H9 (cell line): ENCODE data around the gene TSPAN18. TPM values are rescaled to one million over a fixed set of nuclear protein-coding genes. Genes with fewer than 3 reads are reported as not detected.
A peak's percentile ranks its signal among the peaks of the same experiment; 100 is the strongest.

Experiments
- DNase-seq: peaks from one replicate; pipeline ENCODE4 v3.0.0-alpha.2; 2017
- H2AFZ ChIP-seq: one replicate; pipeline ENCODE4 v1.6.1; 2013; ENCODE audit warnings: mild to moderate bottlenecking, low read length, control low read depth, moderate library complexity
- H2AK5ac ChIP-seq: 2 replicates; pipeline ENCODE4 v1.6.1; 2013; ENCODE audit warnings: low read length, control low read depth, mixed read lengths; ENCODE audit not compliant: insufficient read length
- H2BK120ac ChIP-seq: one replicate; pipeline ENCODE4 v1.6.1; 2013; ENCODE audit warnings: low read depth, mild to moderate bottlenecking, low read length, control low read depth, inconsistent platforms; ENCODE audit not compliant: poor library complexity, severe bottlenecking
- H2BK12ac ChIP-seq: 2 replicates; pipeline ENCODE4 v1.6.1; 2013; ENCODE audit warnings: low read length, control low read depth, mixed read lengths, low read depth; ENCODE audit not compliant: insufficient read length
- H2BK15ac ChIP-seq: 2 replicates; pipeline ENCODE4 v1.6.1; 2013; ENCODE audit warnings: low read depth, low read length, control low read depth
- H2BK20ac ChIP-seq: one replicate; pipeline ENCODE4 v1.6.1; 2013; ENCODE audit warnings: low read depth, mild to moderate bottlenecking, low read length, control low read depth, inconsistent platforms; ENCODE audit not compliant: poor library complexity, severe bottlenecking
- H2BK5ac ChIP-seq: 2 replicates; pipeline ENCODE4 v1.6.1; 2013; ENCODE audit warnings: low read length, control low read depth, mixed read lengths; ENCODE audit not compliant: insufficient read length
- H3K14ac ChIP-seq: 2 replicates; pipeline ENCODE4 v1.6.1; 2013; ENCODE audit warnings: low read length, control low read depth; ENCODE audit not compliant: insufficient read depth
- H3K18ac ChIP-seq: 2 replicates; pipeline ENCODE4 v1.6.1; 2013; ENCODE audit warnings: low read depth, mild to moderate bottlenecking, mixed read lengths, low read length, control low read depth; ENCODE audit not compliant: insufficient read length
- H3K23ac ChIP-seq: 2 replicates; pipeline ENCODE4 v1.6.1; 2013; ENCODE audit warnings: low read length, control low read depth, mixed read lengths, low read depth; ENCODE audit not compliant: insufficient read length
- H3K23me2 ChIP-seq: 2 replicates; pipeline ENCODE4 v1.6.1; 2013; ENCODE audit warnings: low read depth, mild to moderate bottlenecking, mixed read lengths, low read length, control low read depth; ENCODE audit not compliant: insufficient read length, poor library complexity, severe bottlenecking
- H3K27ac ChIP-seq: 2 replicates; pipeline ENCODE4 v1.5.1; 2013; ENCODE audit warnings: low read length, control low read depth, mixed read lengths, low read depth; ENCODE audit not compliant: insufficient read length
- H3K27me3 ChIP-seq: 2 replicates; pipeline ENCODE4 v1.6.1; 2013; ENCODE audit warnings: low read length, control low read depth, inconsistent platforms; ENCODE audit not compliant: insufficient read depth
- H3K4ac ChIP-seq: 2 replicates; pipeline ENCODE4 v1.6.1; 2013; ENCODE audit warnings: low read depth, mild to moderate bottlenecking, control low read depth, inconsistent platforms, low read length, moderate library complexity
- H3K4me1 ChIP-seq: 2 replicates; pipeline ENCODE4 v1.6.1; 2013; ENCODE audit warnings: low read length, control low read depth, inconsistent platforms; ENCODE audit not compliant: insufficient read depth
- H3K4me2 ChIP-seq: 2 replicates; pipeline ENCODE4 v1.6.1; 2013; ENCODE audit warnings: low read length, control low read depth, mixed read lengths; ENCODE audit not compliant: insufficient read length, insufficient read depth
- H3K56ac ChIP-seq: 2 replicates; pipeline ENCODE4 v1.6.1; 2013; ENCODE audit warnings: low read depth, mild to moderate bottlenecking, mixed read lengths, low read length, control low read depth; ENCODE audit not compliant: insufficient read length
- H3K79me1 ChIP-seq: 2 replicates; pipeline ENCODE4 v1.6.1; 2013; ENCODE audit warnings: low read depth, mild to moderate bottlenecking, moderate library complexity, low read length, control low read depth, inconsistent platforms; ENCODE audit not compliant: insufficient read depth, poor library complexity, severe bottlenecking
- H3K79me2 ChIP-seq: 2 replicates; pipeline ENCODE4 v1.6.1; 2013; ENCODE audit warnings: low read length, control low read depth, inconsistent platforms; ENCODE audit not compliant: insufficient read depth
- H3K9ac ChIP-seq: 2 replicates; pipeline ENCODE4 v1.6.1; 2013; ENCODE audit warnings: low read length, control low read depth, mixed read lengths; ENCODE audit not compliant: insufficient read length; ENCODE audit errors: extremely low read depth
- H3K9me3 ChIP-seq: one replicate; pipeline ENCODE4 v1.6.1; 2013; ENCODE audit warnings: low read depth, low read length, inconsistent platforms; ENCODE audit not compliant: control insufficient read depth
- H3T11ph ChIP-seq: one replicate; pipeline ENCODE4 v1.6.1; 2013; ENCODE audit warnings: mild to moderate bottlenecking, low read length, control low read depth, inconsistent platforms
- H4K20me1 ChIP-seq: one replicate; pipeline ENCODE4 v1.6.1; 2013; ENCODE audit not compliant: control insufficient read depth, insufficient read length, insufficient read depth
- H4K5ac ChIP-seq: 2 replicates; pipeline ENCODE4 v1.6.1; 2013; ENCODE audit warnings: low read depth, mild to moderate bottlenecking, mixed read lengths, low read length, control low read depth; ENCODE audit not compliant: insufficient read length
- H4K8ac ChIP-seq: replicated peaks from 2 replicates; pipeline ENCODE4 v1.6.1; 2013; ENCODE audit warnings: low read length, control low read depth, mixed read lengths, low read depth; ENCODE audit not compliant: insufficient read length
- H4K91ac ChIP-seq: 2 replicates; pipeline ENCODE4 v1.6.1; 2013; ENCODE audit warnings: low read depth, mild to moderate bottlenecking, moderate library complexity, mixed read lengths, low read length, control low read depth; ENCODE audit not compliant: insufficient read length
- H3K27ac Mint-ChIP-seq, 3 experiments: 2 replicates in 2 of 3; 3 replicates in 1 of 3; pipeline ENCODE4 v1.8.0; 2020 to 2021; ENCODE audit warnings: mixed read lengths in 3 of 3, mild to moderate bottlenecking in 1 of 3, moderate library complexity in 1 of 3
- H3K27me3 Mint-ChIP-seq: 2 replicates; pipeline ENCODE4 v1.8.0; 2021; ENCODE audit warnings: low read depth, mild to moderate bottlenecking, moderate library complexity, mixed read lengths
- H3K36me3 Mint-ChIP-seq, 3 experiments: 2 replicates in 2 of 3; 3 replicates in 1 of 3; pipeline ENCODE4 v1.8.0; 2020 to 2021; ENCODE audit warnings: low read depth in 3 of 3, mixed read lengths in 3 of 3; ENCODE audit not compliant: insufficient read depth in 1 of 3
- H3K4me1 Mint-ChIP-seq, 2 experiments: 2 replicates each; pipeline ENCODE4 v1.8.0; 2020; ENCODE audit warnings: mixed read lengths in 2 of 2
- H3K4me3 Mint-ChIP-seq, 2 experiments: 2 replicates in 1 of 2; 3 replicates in 1 of 2; pipeline ENCODE4 v1.8.0; 2020 to 2021; ENCODE audit warnings: mild to moderate bottlenecking in 2 of 2, mixed read lengths in 2 of 2, moderate library complexity in 1 of 2
- H3K9me3 Mint-ChIP-seq, 2 experiments: 2 replicates in 1 of 2; 3 replicates in 1 of 2; pipeline ENCODE4 v1.8.0; 2020; ENCODE audit warnings: mild to moderate bottlenecking in 2 of 2, mixed read lengths in 2 of 2, moderate library complexity in 1 of 2
- CTCF ChIP-seq: fragments of 200-600 bp; sonication (generic); conservative IDR thresholded peaks from 3 replicates; pipeline ENCODE4 v1.8.0; 2021; ENCODE audit warnings: antibody characterized with exemption, mild to moderate bottlenecking
- WGBS: extraction: QIAGEN DNeasy Blood & Tissue Kit; methylation state at CpG from one replicate; pipeline ENCODE4 v1.1.7; 2013; ENCODE audit warnings: missing lambda C conversion rate, low lambda C conversion rate, mixed read lengths; ENCODE audit not compliant: insufficient read length; ENCODE audit errors: extremely low coverage; 5-methylcytosine and 5-hydroxymethylcytosine counted together
- total RNA-seq: library from RNA; stranded (reverse); gene quantifications from 2 replicates; pipeline ENCODE4 v1.2.1, GENCODE V29; 2021

TSPAN18 gene
- total RNA-seq, 1 experiment from 2014 or later = 25.3 TPM

DNA sequence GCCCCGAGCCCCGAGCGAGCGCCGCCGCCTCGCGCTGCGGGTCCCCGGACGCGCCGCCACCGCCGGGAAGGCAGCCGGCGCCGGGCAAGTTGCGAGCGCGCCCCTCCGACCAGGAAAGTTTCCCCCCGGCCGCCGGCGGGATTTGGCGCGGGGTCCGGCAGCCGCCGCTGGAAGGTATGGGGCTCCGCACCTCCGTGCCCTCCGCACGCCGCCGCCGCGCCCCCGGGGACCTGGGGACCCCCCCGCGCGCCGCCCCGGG lies 281 bp downstream of the TSPAN18 start:
- no peaks in the 10 kb centered on the region; a peak in 2 of 5 replicates for H3K9me3 Mint-ChIP-seq
- H3K18ac ChIP-seq = no peak overlapping the region
- H3K14ac ChIP-seq = no peak overlapping the region
- no peak overlapping the region for H2AK5ac ChIP-seq
- no peak overlapping the region for H2BK12ac ChIP-seq
- H3K4me1 ChIP-seq = peaks cover 6% of the 10 kb centered on the region; the same call in 1 of the 2 replicates
- H3K36me3 Mint-ChIP-seq = no peaks in the 10 kb centered on the region; a peak in 1 of 7 replicates
- no peaks in the 10 kb centered on the region for H3K79me2 ChIP-seq
- no peak overlapping the region for H2BK15ac ChIP-seq
- H3K4me2 ChIP-seq = peak overlapping the region; percentile 60
- no peak overlapping the region for H2BK120ac ChIP-seq
- H2BK5ac ChIP-seq = no peak overlapping the region
- no peak overlapping the region for H3K23ac ChIP-seq
- no CpG with 5 or more reads among the region's 45 CpGs for WGBS
- no peaks in the 10 kb centered on the region for H3K79me1 ChIP-seq
- no peak overlapping the region for H3K27ac ChIP-seq
- H3K56ac ChIP-seq = no peak overlapping the region
- no peak for DNase-seq
- no peak overlapping the region for H3K4ac ChIP-seq
- H3K27me3 ChIP-seq = peaks cover 32% of the 10 kb centered on the region
- no peak overlapping the region for H3K27ac Mint-ChIP-seq
- H4K20me1 ChIP-seq = no peaks in the 10 kb centered on the region
- peaks cover 76% of the 10 kb centered on the region for H3K27me3 Mint-ChIP-seq
- no peak overlapping the region for H4K5ac ChIP-seq
- no peak for TF ChIP-seq CTCF
- H3K9ac ChIP-seq = no peak overlapping the region
- peaks cover 18% of the 10 kb centered on the region for H3K23me2 ChIP-seq
- no peak overlapping the region for H4K91ac ChIP-seq
- no peak overlapping the region for H3T11ph ChIP-seq
- peaks cover 56 to 57% of the 10 kb centered on the region in 2 experiments for H3K4me1 Mint-ChIP-seq
- H3K9me3 ChIP-seq = no peaks in the 10 kb centered on the region
- H2BK20ac ChIP-seq = no peak overlapping the region
- H3K4me3 Mint-ChIP-seq = no peak overlapping the region
- no peak overlapping the region for H4K8ac ChIP-seq
- no peak overlapping the region for H2AFZ ChIP-seq
